ENCODE data around the gene INSIG2. TPM values are rescaled to one million over a fixed set of nuclear protein-coding genes. Genes with fewer than 3 reads are reported as not detected.

Gene INSIG2
- total and polyA plus RNA-seq, 8 donors: 31.5 to 56.6 (median 37.9) TPM

GRCh38 chr2:118133916-118134315 is 45.6 kb downstream of the INSIG2 start:
- DNase-seq (no peak), ATAC-seq (no peak)
- Histone ChIP-seq H3K36me3 (no peaks in the 10 kb centered on the region), H3K4me3 (no peak overlapping the region), H3K9me3 (no peaks in the 10 kb centered on the region), H3K4me1 (no peaks in the 10 kb centered on the region), H3K27me3 (no peaks in the 10 kb centered on the region), H3K27ac (no peak overlapping the region)
- TF ChIP-seq, protein P1, sequence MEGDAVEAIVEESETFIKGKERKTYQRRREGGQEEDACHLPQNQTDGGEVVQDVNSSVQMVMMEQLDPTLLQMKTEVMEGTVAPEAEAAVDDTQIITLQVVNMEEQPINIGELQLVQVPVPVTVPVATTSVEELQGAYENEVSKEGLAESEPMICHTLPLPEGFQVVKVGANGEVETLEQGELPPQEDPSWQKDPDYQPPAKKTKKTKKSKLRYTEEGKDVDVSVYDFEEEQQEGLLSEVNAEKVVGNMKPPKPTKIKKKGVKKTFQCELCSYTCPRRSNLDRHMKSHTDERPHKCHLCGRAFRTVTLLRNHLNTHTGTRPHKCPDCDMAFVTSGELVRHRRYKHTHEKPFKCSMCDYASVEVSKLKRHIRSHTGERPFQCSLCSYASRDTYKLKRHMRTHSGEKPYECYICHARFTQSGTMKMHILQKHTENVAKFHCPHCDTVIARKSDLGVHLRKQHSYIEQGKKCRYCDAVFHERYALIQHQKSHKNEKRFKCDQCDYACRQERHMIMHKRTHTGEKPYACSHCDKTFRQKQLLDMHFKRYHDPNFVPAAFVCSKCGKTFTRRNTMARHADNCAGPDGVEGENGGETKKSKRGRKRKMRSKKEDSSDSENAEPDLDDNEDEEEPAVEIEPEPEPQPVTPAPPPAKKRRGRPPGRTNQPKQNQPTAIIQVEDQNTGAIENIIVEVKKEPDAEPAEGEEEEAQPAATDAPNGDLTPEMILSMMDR (IDR thresholded peaks at IDR 0.05): no peak
- intact Hi-C loops (cut with DNase I): no loop called here

- ATAC-seq (no peak), DNase-seq (no peak)
- no peaks in the 10 kb centered on the region for H3K36me3 ChIP-seq
- intact Hi-C loops (cut with DNase I): no loop called here
- H3K27me3 ChIP-seq: no peaks in the 10 kb centered on the region
- H3K4me3 ChIP-seq: no peak overlapping the region
- no peaks in the 10 kb centered on the region for H3K9me3 ChIP-seq
- no peak overlapping the region for H3K27ac ChIP-seq
- no peaks in the 10 kb centered on the region for H3K4me1 ChIP-seq
- TF ChIP-seq, protein P1 (IDR thresholded peaks at IDR 0.05): no peak
Measured at GRCh38 chr2:118134650-118135049, 46.4 kb downstream of the INSIG2 start.

DNA sequence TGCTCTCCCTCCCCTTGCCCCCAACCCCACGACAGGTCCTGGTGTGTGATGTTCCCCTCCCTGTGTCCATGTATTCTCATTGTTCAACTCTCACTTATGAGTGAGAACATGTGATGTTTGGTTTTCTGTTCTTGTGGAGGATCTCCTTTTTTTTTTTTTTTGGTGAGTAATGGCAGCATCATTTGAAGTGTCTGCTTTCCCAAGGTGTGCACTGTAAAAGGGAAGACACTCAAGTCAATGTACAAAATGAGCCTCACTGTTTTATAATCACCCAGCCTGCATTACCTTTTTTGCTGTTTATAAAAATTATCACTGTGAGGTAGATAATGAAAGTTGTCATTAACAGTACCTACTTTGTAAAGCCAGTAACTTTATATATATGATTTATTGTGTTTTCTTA is 56.9 kb downstream of the INSIG2 start:
- H3K4me1 ChIP-seq: no peaks in the 10 kb centered on the region
- DNase-seq (no peak), ATAC-seq (no peak)
- H3K4me3 ChIP-seq: no peak overlapping the region
- intact Hi-C loops (cut with DNase I): no loop called here
- TF ChIP-seq, protein P1 (IDR thresholded peaks at IDR 0.05): no peak
- H3K9me3 ChIP-seq: no peaks in the 10 kb centered on the region
- no peaks in the 10 kb centered on the region for H3K27me3 ChIP-seq
- no peak overlapping the region for H3K27ac ChIP-seq
- H3K36me3 ChIP-seq: no peaks in the 10 kb centered on the region

DNA sequence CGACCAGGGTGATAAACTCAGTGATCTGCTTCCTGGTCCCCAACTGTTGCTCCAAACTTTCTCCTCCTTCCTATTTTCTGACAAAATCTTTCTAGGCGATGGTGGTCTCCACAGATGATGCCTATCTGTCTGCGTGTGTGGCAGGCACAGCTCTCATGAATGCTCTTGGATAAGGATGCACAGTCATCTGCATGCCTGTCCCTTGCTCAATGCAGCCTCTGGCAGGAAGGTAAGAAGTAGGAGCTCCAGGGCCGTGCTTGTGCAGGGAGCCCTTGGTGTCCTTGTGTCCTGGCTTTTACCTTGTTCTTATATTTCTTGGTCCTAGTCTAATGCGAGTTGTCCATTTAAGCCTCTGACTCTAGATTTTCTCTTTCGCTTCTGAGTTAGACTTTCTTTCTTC is 57.5 kb downstream of the INSIG2 start:
- DNase-seq (no peak), ATAC-seq (no peak)
- H3K4me1 ChIP-seq: no peaks in the 10 kb centered on the region
- H3K27ac ChIP-seq: no peak overlapping the region
- no peaks in the 10 kb centered on the region for H3K9me3 ChIP-seq
- intact Hi-C loops (cut with DNase I): no loop called here
- H3K36me3 ChIP-seq: no peaks in the 10 kb centered on the region
- H3K4me3 ChIP-seq: no peak overlapping the region
- TF ChIP-seq, protein P1 (IDR thresholded peaks at IDR 0.05): no peak
- H3K27me3 ChIP-seq: no peaks in the 10 kb centered on the region

DNA sequence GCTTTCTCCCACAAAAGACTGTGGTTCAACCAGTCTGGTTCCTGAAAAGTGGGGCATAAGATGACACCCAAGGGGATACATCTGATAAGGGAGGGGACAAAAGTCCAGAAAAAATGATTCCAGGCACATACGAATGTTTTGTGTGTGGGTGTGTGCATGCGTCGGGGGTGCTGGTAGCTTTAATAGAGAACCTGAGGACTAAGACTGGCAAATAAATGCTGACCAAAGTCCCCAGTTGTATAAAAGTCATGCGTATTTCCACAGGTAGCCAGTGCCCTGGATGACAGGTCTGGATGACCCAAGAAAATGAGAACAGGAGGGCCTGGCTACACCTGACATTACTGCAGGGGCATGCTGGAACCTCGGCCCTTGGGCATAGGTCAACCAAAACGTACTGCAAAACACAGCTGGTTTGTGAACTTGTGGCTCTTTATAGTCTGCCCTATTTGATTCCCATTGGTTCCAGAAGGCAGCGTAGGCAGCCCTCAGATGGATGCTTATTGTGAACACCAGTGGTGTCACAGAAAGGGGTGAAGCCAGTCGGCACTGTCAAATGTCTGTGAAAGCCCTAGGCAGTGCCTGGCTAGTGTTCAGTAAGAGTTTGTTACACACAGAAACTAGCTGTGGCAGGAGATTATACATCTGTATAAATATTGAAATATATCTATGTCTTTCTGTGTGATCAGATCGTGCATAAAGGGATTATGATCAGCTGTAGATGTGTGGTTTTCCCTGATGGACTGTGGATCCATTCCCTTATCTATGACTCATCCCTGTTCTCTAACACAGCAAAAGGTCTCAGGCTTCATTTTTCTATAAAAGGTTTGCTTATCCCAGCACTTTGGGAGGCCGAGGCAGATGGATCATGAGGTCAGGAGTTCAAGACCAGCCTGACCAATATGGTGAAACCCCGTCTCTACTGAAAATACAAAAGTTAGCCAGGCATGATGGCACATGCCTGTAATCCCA is 58.3 kb downstream of the INSIG2 start:
- H3K9me3 ChIP-seq: no peaks in the 10 kb centered on the region
- ATAC-seq (no peak), DNase-seq (no peak)
- H3K27ac ChIP-seq: no peak overlapping the region
- H3K4me1 ChIP-seq: no peaks in the 10 kb centered on the region
- H3K36me3 ChIP-seq: no peaks in the 10 kb centered on the region
- TF ChIP-seq, protein P1 (IDR thresholded peaks at IDR 0.05): no peak
- no peaks in the 10 kb centered on the region for H3K27me3 ChIP-seq
- intact Hi-C loops (cut with DNase I): no loop called here
- H3K4me3 ChIP-seq: no peak overlapping the region

Measured in left lung (tissue), 10 donors.